Measurements from ENCODE around the gene TMC3. TPM values are rescaled to one million over a fixed set of nuclear protein-coding genes. Genes with fewer than 3 reads are reported as not detected.

TMC3 gene
- total RNA-seq, 3 donors from 2014 or later (not counting 1 experiment from before 2014, with no cell fraction given), result not detected

GRCh38 chr15:81398910-81399551 is 25.0 kb upstream of the TMC3 start:
- Mint-ChIP-seq H3K4me1 (no peaks in the 10 kb centered on the region), H3K27me3 (ENCODE audit: low read depth in 2 of 2) (peaks cover 0 to 1% of the 10 kb centered on the region in 2 donors), H3K4me3 (no peak overlapping the region), H3K27ac (no peak overlapping the region), H3K9me3 (no peaks in the 10 kb centered on the region), H3K36me3 (no peaks in the 10 kb centered on the region)
- intact Hi-C loops (cut with micrococcal nuclease), result no loop called here
- 87% methylated on average over 4 of the region's 5 CpGs for WGBS (ENCODE audit: insufficient coverage)
- H3K4me1 ChIP-seq (ENCODE audit: control insufficient read depth, insufficient read depth, low read length), result no peaks in the 10 kb centered on the region
- H3K36me3 ChIP-seq (ENCODE audit: control insufficient read depth, insufficient read depth, low read length), result no peaks in the 10 kb centered on the region
- H3K9me3 ChIP-seq (ENCODE audit: control insufficient read depth, insufficient read depth, low read length), result no peaks in the 10 kb centered on the region
- H3K27me3 ChIP-seq (ENCODE audit: control insufficient read depth, insufficient read depth, low read length), result no peaks in the 10 kb centered on the region
- H3K27ac ChIP-seq (ENCODE audit: low read length), result no peak overlapping the region
- no peak for ATAC-seq
- DNase-seq, result no peak
- H3K4me3 ChIP-seq (ENCODE audit: low read length), result no peak overlapping the region
- TF ChIP-seq, protein P1, sequence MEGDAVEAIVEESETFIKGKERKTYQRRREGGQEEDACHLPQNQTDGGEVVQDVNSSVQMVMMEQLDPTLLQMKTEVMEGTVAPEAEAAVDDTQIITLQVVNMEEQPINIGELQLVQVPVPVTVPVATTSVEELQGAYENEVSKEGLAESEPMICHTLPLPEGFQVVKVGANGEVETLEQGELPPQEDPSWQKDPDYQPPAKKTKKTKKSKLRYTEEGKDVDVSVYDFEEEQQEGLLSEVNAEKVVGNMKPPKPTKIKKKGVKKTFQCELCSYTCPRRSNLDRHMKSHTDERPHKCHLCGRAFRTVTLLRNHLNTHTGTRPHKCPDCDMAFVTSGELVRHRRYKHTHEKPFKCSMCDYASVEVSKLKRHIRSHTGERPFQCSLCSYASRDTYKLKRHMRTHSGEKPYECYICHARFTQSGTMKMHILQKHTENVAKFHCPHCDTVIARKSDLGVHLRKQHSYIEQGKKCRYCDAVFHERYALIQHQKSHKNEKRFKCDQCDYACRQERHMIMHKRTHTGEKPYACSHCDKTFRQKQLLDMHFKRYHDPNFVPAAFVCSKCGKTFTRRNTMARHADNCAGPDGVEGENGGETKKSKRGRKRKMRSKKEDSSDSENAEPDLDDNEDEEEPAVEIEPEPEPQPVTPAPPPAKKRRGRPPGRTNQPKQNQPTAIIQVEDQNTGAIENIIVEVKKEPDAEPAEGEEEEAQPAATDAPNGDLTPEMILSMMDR (IDR thresholded peaks at IDR 0.05), result no peak

GRCh38 chr15:81398456-81398855 is 24.4 kb upstream of the TMC3 start:
- Histone ChIP-seq H3K4me3 (ENCODE audit: low read length) (no peak overlapping the region), H3K27me3 (ENCODE audit: control insufficient read depth, insufficient read depth, low read length) (no peaks in the 10 kb centered on the region), H3K27ac (ENCODE audit: low read length) (no peak overlapping the region), H3K36me3 (ENCODE audit: control insufficient read depth, insufficient read depth, low read length) (no peaks in the 10 kb centered on the region), H3K4me1 (ENCODE audit: control insufficient read depth, insufficient read depth, low read length) (no peaks in the 10 kb centered on the region), H3K9me3 (ENCODE audit: control insufficient read depth, insufficient read depth, low read length) (no peaks in the 10 kb centered on the region)
- TF ChIP-seq, protein P1 (IDR thresholded peaks at IDR 0.05), result no peak
- Mint-ChIP-seq H3K27me3 (ENCODE audit: low read depth in 2 of 2) (no peaks in the 10 kb centered on the region), H3K4me1 (no peaks in the 10 kb centered on the region), H3K4me3 (no peak overlapping the region), H3K36me3 (no peaks in the 10 kb centered on the region), H3K9me3 (no peaks in the 10 kb centered on the region), H3K27ac (no peak overlapping the region)
- ATAC-seq, result no peak
- DNase-seq, result no peak
- 94% methylated on average over 3 of the region's 3 CpGs for WGBS (ENCODE audit: insufficient coverage)
- intact Hi-C loops (cut with micrococcal nuclease), result no loop called here

GRCh38 chr15:81394603-81395002 is 20.6 kb upstream of the TMC3 start:
- ATAC-seq (no peak), DNase-seq (no peak)
- no peaks in the 10 kb centered on the region for H3K9me3 Mint-ChIP-seq
- H3K27ac Mint-ChIP-seq, result no peak overlapping the region
- H3K4me1 Mint-ChIP-seq, result no peaks in the 10 kb centered on the region
- H3K27me3 Mint-ChIP-seq (ENCODE audit: low read depth in 2 of 2), result no peaks in the 10 kb centered on the region
- no peak overlapping the region for H3K4me3 Mint-ChIP-seq
- no peaks in the 10 kb centered on the region for H3K36me3 Mint-ChIP-seq
- intact Hi-C loops (cut with micrococcal nuclease), result no loop called here
- Histone ChIP-seq H3K36me3 (ENCODE audit: control insufficient read depth, insufficient read depth, low read length) (no peaks in the 10 kb centered on the region), H3K27ac (ENCODE audit: low read length) (no peak overlapping the region), H3K27me3 (ENCODE audit: control insufficient read depth, insufficient read depth, low read length) (no peaks in the 10 kb centered on the region), H3K4me3 (ENCODE audit: low read length) (no peak overlapping the region), H3K4me1 (ENCODE audit: control insufficient read depth, insufficient read depth, low read length) (no peaks in the 10 kb centered on the region), H3K9me3 (ENCODE audit: control insufficient read depth, insufficient read depth, low read length) (no peaks in the 10 kb centered on the region)
- TF ChIP-seq, protein P1 (IDR thresholded peaks at IDR 0.05), result no peak

DNA sequence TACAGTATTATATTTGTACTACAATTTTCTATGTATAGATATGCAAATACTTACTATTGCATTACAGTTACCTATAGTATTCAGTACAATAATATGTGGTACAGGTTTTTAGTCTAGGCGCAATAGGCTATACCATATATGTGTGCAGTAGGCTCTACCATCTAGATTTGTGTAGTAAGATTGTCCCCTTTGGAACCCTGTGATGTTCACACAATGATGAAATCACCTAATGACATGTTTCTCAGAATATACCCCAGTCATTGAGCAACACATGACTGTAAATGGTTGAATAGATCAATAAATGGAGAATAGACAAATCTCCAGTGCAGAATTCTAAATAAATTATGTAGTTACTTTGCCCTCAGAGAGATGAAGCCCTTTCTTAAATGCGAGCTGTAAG is 17.6 kb upstream of the TMC3 start:
- WGBS (ENCODE audit: insufficient coverage), result 100% methylated on average over 1 of the region's 2 CpGs
- Mint-ChIP-seq H3K27ac (no peak overlapping the region), H3K27me3 (ENCODE audit: low read depth in 2 of 2) (no peaks in the 10 kb centered on the region), H3K4me1 (no peaks in the 10 kb centered on the region), H3K4me3 (no peak overlapping the region), H3K36me3 (no peaks in the 10 kb centered on the region), H3K9me3 (no peaks in the 10 kb centered on the region)
- no peaks in the 10 kb centered on the region for H3K4me1 ChIP-seq (ENCODE audit: control insufficient read depth, insufficient read depth, low read length)
- no peaks in the 10 kb centered on the region for H3K36me3 ChIP-seq (ENCODE audit: control insufficient read depth, insufficient read depth, low read length)
- ATAC-seq (no peak), DNase-seq (no peak)
- H3K4me3 ChIP-seq (ENCODE audit: low read length), result no peak overlapping the region
- H3K27me3 ChIP-seq (ENCODE audit: control insufficient read depth, insufficient read depth, low read length), result no peaks in the 10 kb centered on the region
- H3K9me3 ChIP-seq (ENCODE audit: control insufficient read depth, insufficient read depth, low read length), result no peaks in the 10 kb centered on the region
- intact Hi-C loops (cut with micrococcal nuclease), result no loop called here
- no peak overlapping the region for H3K27ac ChIP-seq (ENCODE audit: low read length)
- TF ChIP-seq, protein P1 (IDR thresholded peaks at IDR 0.05), result no peak
